Measurements from ENCODE around the gene SLC17A9.

DNA sequence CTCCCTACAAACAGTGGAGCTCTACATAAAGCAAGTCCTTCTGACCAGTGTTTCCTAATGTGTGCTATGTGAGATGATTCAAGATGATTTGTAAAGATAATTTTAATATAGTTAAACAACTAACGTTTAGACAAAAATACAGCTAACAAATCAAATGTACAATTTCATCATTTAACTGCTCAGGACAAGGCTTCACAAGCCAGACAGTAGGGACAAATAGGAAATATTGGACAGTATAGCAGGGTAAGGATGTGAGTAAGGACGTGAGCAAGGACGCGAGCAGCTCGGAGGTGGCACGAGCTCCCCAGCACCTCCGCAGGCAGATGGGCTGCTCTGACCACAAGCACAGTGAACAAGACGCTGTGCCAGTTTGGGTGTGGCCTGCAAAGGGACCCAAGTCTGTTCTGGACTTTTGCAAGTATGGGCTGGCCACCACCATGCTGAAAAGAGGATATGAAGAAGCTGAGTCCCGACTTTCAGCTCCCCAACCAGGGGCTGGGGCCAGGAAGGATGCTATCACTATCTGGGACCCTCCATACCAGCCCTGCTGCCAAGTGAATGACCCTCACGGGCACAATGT is 40.7 kb upstream of the SLC17A9 start:
- TF ChIP-seq, protein P1, sequence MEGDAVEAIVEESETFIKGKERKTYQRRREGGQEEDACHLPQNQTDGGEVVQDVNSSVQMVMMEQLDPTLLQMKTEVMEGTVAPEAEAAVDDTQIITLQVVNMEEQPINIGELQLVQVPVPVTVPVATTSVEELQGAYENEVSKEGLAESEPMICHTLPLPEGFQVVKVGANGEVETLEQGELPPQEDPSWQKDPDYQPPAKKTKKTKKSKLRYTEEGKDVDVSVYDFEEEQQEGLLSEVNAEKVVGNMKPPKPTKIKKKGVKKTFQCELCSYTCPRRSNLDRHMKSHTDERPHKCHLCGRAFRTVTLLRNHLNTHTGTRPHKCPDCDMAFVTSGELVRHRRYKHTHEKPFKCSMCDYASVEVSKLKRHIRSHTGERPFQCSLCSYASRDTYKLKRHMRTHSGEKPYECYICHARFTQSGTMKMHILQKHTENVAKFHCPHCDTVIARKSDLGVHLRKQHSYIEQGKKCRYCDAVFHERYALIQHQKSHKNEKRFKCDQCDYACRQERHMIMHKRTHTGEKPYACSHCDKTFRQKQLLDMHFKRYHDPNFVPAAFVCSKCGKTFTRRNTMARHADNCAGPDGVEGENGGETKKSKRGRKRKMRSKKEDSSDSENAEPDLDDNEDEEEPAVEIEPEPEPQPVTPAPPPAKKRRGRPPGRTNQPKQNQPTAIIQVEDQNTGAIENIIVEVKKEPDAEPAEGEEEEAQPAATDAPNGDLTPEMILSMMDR (conservative IDR thresholded peaks at IDR 0.05; ENCODE audit: low read depth, low read length): no peak
- TF ChIP-seq EZH2 (IDR thresholded peaks at IDR 0.05; ENCODE audit: low read length, unreplicated experiment): no peak
